Glomerular visceral epithelial cell (primary cell): ENCODE results near the gene AMY2A.
"Not testable (repeated sequence)": the region's sequence is repeated elsewhere in the genome, so short reads cannot be mapped to it uniquely, and the experiment has no call there.

Source experiments
- DNase-seq: peaks from one replicate; pipeline ENCODE4 v3.0.0-alpha.2; 2016; ENCODE audit errors: extremely low spot score

Gene AMY2A

DNA sequence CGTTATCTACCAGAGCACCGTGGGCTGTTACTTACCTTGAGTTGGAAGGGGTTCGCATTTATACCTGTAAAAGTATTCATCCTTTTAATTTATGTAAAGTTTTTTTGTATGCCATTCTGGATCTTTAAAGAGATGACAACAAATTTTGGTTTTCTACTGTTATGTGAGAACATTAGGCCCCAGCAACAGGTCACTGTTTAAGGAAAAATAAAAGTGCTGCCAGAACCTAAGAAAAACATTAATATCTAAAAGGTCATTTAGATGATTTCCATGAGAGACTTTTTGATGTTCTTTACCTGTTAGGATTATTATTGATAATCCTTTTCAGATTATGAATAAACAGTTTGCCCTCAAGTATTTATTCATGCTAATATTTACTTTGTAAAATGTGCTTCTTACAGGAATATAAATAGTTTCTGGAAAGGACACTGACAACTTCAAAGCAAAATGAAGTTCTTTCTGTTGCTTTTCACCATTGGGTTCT is at the start of gene AMY2A:
AMY2A (plus strand) TSS at position 434 of the 484 bp plus-strand sequence; CDS start at position 448, 14 bp downstream.
- not testable (repeated sequence) for DNase-seq

GRCh38 chr1:103569493-103569892 is 47.7 kb upstream of the AMY2A start:
- DNase-seq, result no peak

DNA sequence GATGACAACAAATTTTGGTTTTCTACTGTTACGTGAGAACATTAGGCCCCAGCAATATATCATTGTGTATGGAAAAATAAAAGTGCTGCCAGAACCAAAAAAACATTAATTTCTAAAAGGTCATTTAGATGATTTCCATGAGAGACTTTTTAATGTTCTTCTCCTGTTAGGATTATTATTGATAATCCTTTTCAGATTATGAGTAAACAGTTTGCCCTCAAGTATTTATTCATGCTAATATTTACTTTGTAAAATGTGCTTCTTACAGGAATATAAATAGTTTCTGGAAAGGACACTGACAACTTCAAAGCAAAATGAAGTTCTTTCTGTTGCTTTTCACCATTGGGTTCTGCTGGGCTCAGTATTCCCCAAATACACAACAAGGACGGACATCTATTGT is 45.9 kb upstream of the AMY2A start, which contains the start of gene AMY2B:
AMY2B (plus strand) TSS at position 301 of the 400 bp plus-strand sequence; CDS start at position 315, 14 bp downstream.
- not testable (repeated sequence) for DNase-seq

DNA sequence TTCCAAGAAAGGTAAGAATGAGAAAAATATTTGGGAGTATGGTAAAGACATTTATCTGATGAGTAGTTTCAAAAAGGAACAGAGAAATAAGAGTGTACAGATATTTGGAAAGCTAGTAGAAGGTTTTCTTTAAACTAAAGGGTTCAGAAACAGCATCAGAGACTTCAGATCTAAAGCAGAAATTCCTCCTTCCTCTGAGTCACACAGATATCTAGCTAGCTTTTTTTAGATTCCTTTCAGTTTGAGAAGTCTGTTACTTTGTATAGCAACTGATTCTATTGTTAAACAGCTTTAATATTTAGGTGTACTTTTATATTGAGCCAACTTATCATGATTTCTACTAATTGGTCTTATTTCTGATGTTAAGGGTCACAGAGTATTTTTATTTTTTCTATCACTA is 41.2 kb upstream of the AMY2A start:
- no peak for DNase-seq

- DNase-seq, result not testable (repeated sequence)
These were observed 40.4 kb upstream of the AMY2A start for GRCh38 chr1:103576784-103577183.

DNA sequence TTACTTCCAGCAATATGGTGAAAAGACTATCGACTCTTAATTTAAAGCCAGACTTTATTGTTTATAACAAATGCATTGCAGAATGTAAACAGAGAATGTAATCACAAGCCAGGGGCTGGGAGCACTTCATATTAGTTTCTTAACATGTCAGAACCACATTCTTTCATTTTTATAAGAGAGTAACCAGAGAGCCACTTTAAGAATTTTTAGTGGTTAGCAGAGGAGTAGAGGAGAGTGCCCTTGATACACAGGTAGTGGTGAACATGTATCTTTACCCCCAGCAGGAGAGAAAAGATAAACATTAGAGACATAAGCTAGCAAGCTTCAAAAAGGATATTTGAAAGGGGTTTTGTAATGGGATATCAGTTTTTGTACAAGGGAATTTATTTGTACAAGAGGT is 34.8 kb upstream of the AMY2A start:
- DNase-seq, result no peak

GRCh38 chr1:103583887-103584286 is 33.3 kb upstream of the AMY2A start:
- DNase-seq, result no peak

DNA sequence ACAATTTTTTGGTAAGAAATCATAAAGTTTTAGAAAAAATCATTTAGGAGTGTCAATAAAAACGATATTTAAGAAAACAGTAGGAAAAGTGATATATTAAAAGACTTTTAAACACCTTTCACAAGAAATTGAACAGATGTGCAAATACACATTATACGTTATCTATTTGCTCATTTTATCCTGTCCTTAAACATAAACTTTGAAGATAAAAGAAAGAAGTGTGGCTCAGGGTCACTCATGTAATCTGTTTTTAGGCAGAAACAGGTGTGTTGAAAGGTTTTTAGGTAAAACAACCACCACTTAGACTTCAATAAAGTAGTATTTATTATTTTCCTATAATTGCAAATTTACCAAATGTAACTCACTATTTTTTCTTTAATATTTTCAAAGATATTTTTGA is 32.7 kb upstream of the AMY2A start:
- DNase-seq, result no peak

GRCh38 chr1:103602740-103603139 is 14.5 kb upstream of the AMY2A start:
- DNase-seq, result not testable (repeated sequence)

GRCh38 chr1:103616362-103616761 is 865 bp upstream of the AMY2A start:
- DNase-seq, result no peak

- not testable (repeated sequence) for DNase-seq
These were observed 10.2 kb downstream of the AMY2A start for GRCh38 chr1:103627436-103627835.

GRCh38 chr1:103641194-103641593 is 24.0 kb downstream of the AMY2A start:
- not testable (repeated sequence) for DNase-seq

GRCh38 chr1:103643908-103644307 is 26.7 kb downstream of the AMY2A start:
- not testable (repeated sequence) for DNase-seq

DNA sequence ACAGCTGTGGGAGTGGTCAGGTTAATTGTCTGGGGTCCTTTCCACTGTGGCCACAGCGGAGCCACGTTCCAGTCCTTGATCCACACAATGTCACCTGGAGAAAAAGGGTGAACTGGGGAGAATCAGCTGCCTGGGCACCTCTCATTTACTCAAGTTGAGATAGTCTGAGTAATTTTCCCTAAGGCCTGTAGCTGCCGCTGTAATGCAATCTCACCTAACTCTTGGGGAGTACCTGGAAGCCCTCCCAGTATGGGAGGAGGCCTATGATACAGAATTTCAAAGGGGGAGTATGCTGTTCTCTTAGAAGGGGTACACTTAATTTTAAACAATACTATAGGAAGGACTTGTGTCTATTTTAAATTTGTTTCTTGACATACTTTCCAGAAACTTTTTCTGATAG is 33.1 kb downstream of the AMY2A start:
- not testable (repeated sequence) for DNase-seq

DNA sequence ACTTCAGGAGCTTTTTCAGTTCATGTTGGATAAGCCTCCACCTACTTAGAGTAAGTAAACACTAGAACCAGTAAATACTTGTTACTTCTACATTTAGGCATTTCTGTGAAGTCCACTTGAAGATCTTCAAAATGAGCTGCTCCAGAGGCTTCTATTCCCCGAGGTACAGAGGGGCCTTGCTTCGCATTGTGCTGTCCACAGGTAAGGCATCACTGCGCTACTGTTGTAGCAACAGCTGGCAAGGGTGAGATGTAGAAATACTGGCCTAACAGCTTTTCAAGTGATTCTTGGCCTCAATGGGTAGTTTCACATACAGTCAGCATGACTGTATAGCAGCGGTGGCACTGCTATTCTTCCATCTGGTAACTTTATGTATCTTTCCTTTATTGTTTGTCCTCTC is 33.7 kb downstream of the AMY2A start:
- not testable (repeated sequence) for DNase-seq

DNA sequence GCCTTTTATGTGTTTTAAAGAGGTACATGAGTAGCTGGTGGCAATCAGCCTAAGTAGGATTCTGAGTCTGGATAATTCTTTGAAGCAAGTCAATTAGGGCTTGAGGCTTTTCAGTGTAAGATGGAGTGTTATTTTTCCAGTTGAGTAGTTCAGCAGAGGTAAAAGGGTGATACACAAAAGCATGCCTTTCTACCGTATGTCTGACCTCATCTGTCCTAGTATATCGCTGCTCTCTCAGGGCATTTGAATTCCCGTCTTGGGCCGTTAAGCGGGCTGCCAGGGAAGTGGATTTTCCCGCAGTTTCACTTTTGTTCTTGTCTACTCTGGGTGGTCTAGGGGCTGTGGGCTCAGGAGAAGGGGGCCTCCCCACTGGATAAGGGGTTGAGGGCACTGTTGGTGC is 36.9 kb downstream of the AMY2A start:
- not testable (repeated sequence) for DNase-seq

DNA sequence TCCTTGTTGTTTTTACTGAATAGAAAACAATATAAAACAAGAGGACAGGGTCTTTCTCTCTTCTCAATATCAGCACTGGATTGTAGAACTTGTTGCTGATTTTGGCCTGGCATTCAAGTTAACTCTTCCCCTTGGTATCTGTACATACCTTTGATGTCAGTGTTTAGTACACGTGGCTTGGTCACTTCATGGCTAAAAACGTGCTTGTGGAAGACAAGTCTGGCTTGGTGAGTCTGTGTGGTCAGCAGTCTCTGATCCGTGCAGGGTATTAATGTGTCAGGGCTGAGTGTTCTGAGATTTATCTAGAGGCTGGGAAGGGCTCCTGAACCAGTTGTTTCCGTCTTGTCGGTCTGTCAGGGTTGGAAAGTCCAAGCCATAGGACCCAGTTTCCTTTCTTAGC is 38.2 kb downstream of the AMY2A start, which contains the start of gene AMY1A:
AMY1A (plus strand) TSS at position 301 of the 400 bp plus-strand sequence. CDS start 571 bp downstream, outside the sequence.
- DNase-seq, result not testable (repeated sequence)
